ENCODE data around the gene PIK3R3.

Gene PIK3R3

DNA sequence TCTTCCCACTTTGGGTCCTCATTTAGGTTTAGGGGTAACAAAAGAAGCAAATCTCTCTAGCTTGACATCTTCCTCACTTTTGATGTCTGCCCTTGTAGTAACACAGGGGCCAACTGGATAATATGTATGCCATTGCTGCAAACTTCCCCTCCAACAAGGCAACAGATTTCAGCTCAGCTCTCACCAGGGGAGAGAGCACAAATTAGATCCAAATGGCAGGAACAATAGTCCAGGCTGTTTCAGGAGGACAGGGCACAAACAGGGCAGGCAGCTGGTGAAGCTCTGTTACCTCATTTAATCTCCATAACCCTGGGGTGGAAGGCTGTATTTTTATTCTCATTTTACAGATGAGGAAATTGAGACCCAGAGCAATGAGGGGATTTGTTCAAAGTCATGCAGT, 4.3 kb upstream of the PIK3R3 start:
- no peaks in the 10 kb centered on the region for H3K27me3 ChIP-seq (ENCODE audit: insufficient read depth, low read depth)
- no peak overlapping the region for H3K4me3 ChIP-seq (IDR thresholded peaks at IDR 0.05; ENCODE audit: insufficient read depth, low read depth, low read length)
- H4K20me1 ChIP-seq (ENCODE audit: insufficient read depth): no peaks in the 10 kb centered on the region
- peaks cover 36% of the 10 kb centered on the region for H3K4me1 ChIP-seq (ENCODE audit: low read depth, poor library complexity, severe bottlenecking)
- no peak overlapping the region for H3K27ac ChIP-seq
- TF ChIP-seq, protein P1, sequence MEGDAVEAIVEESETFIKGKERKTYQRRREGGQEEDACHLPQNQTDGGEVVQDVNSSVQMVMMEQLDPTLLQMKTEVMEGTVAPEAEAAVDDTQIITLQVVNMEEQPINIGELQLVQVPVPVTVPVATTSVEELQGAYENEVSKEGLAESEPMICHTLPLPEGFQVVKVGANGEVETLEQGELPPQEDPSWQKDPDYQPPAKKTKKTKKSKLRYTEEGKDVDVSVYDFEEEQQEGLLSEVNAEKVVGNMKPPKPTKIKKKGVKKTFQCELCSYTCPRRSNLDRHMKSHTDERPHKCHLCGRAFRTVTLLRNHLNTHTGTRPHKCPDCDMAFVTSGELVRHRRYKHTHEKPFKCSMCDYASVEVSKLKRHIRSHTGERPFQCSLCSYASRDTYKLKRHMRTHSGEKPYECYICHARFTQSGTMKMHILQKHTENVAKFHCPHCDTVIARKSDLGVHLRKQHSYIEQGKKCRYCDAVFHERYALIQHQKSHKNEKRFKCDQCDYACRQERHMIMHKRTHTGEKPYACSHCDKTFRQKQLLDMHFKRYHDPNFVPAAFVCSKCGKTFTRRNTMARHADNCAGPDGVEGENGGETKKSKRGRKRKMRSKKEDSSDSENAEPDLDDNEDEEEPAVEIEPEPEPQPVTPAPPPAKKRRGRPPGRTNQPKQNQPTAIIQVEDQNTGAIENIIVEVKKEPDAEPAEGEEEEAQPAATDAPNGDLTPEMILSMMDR (conservative IDR thresholded peaks at IDR 0.05; ENCODE audit: low read depth, low read length): no peak
- H3K79me2 ChIP-seq (ENCODE audit: insufficient read depth, low read depth): no peaks in the 10 kb centered on the region
- H3K9ac ChIP-seq: no peak overlapping the region
- H3K36me3 ChIP-seq (ENCODE audit: insufficient read depth): no peaks in the 10 kb centered on the region
- H2AFZ ChIP-seq (ENCODE audit: low read depth): no peak overlapping the region
- H3K4me2 ChIP-seq: no peak overlapping the region

DNA sequence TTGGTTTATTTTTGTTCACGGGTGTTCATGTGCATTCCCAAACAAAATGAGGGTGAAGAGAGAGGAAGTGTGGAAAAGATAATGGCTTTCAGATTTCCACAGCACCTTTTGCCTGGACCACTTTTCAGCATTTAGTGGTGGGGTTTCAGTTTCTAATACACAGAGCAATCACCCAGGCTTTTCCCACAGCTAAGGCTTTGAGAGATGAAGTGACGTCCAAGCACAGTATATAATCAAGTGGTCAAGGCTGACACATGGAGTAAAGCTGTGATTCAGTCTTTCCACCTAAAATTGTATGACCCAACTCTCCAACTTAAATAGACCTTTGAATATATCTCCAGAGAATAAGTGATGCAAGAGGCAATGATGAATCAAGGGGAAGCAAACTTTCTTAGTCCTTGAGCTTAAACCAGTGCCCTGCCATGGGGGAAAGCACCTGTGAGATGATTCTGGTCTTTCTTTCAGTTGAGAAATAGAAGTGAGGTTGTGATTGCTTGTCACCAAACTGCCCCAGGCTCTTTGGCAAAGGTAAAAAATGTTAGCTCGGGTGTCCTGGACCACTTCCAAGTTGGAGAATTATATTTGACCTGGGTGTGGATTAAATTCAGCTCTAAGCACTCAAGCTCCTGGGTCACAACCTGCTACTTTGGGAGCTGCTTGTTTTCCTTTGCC, 2.4 kb upstream of the PIK3R3 start:
- H3K4me3 ChIP-seq (IDR thresholded peaks at IDR 0.05; ENCODE audit: insufficient read depth, low read depth, low read length): no peak overlapping the region
- peak overlapping the region; percentile 67 for H3K4me2 ChIP-seq

DNA sequence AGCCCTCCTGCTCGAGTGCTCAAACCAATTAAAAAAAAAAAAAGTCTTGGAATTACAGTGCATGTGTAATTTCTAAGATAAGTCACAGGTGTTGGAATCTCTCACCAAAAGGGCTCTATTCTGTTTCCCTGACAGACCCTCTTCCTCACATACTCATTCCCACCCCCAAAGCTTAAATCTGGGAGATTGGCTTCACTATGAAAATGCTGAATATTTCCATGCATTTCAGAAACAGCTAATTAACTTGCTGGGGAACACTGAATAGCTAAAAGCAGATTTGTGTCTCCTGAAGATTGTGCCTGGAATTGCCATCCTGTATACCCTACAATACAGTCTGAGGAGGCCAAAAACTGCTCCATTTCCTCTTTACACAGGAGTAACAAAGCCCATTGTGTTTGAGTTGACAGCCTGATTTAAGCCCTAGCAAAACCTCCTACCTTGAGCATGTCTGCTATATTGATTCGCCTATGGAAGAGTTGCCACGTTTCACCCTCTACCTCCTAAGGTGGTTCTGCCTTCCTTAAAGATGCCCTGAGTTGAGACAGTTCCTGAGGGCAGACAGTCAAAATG, 1.4 kb upstream of the PIK3R3 start:
- 0 out of 2 replicates have a peak, but pooled peaks cover 3% of the 10 kb centered on the region for H3K27me3 ChIP-seq (ENCODE audit: insufficient read depth, low read depth)
- TF ChIP-seq, protein P1 (conservative IDR thresholded peaks at IDR 0.05; ENCODE audit: low read depth, low read length): no peak
- peak overlapping the region; percentile 70; the same call in 1 of the 2 replicates for H2AFZ ChIP-seq (ENCODE audit: low read depth)
- no peaks in the 10 kb centered on the region for H3K79me2 ChIP-seq (ENCODE audit: insufficient read depth, low read depth)
- H3K9ac ChIP-seq: peak overlapping the region; percentile 79; the same call in 1 of the 2 replicates
- H3K4me2 ChIP-seq: peak overlapping the region; percentile 67
- H4K20me1 ChIP-seq (ENCODE audit: insufficient read depth): no peaks in the 10 kb centered on the region
- H3K27ac ChIP-seq: no peak overlapping the region
- H3K4me3 ChIP-seq (IDR thresholded peaks at IDR 0.05; ENCODE audit: insufficient read depth, low read depth, low read length): no peak overlapping the region
- peaks cover 50% of the 10 kb centered on the region for H3K4me1 ChIP-seq (ENCODE audit: low read depth, poor library complexity, severe bottlenecking)
- H3K36me3 ChIP-seq (ENCODE audit: insufficient read depth): no peaks in the 10 kb centered on the region

More for the DNA sequence above, 2.4 kb upstream of the PIK3R3 start:
- H3K27me3 ChIP-seq (ENCODE audit: insufficient read depth, low read depth): 0 out of 2 replicates have a peak, but pooled peaks cover 3% of the 10 kb centered on the region
- no peak overlapping the region; the same call in 1 of the 2 replicates for H2AFZ ChIP-seq (ENCODE audit: low read depth)
- H3K27ac ChIP-seq: peak overlapping the region; percentile 36; the same call in 1 of the 2 replicates
- H3K9ac ChIP-seq: no peak overlapping the region
- H3K36me3 ChIP-seq (ENCODE audit: insufficient read depth): no peaks in the 10 kb centered on the region
- peaks cover 50% of the 10 kb centered on the region for H3K4me1 ChIP-seq (ENCODE audit: low read depth, poor library complexity, severe bottlenecking)
- TF ChIP-seq, protein P1 (conservative IDR thresholded peaks at IDR 0.05; ENCODE audit: low read depth, low read length): no peak
- no peaks in the 10 kb centered on the region for H3K79me2 ChIP-seq (ENCODE audit: insufficient read depth, low read depth)
- H4K20me1 ChIP-seq (ENCODE audit: insufficient read depth): no peaks in the 10 kb centered on the region

DNA sequence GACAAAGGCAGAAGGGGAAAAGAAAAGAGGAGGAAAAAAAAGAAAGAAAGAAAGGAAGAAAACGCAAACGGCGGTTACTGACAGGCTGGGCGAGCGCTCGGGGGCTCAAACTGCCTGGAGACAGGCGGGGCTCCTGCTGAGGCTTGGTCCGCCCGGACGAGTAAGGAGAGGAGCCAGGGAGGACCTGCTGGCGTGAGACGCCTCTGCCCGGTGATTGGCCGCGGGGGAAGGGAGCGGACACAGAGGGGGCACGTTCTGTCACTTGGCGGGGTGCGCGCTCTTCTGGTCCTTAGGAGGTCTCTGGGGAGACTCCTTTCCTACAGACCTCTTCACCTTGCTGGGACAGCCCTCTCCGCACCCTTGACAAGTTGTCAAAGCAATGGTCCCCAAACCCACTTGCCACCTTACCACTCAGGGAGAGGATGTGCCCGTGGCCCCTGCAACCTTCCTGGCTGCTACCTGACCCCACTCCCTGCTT, 791 bp upstream of the PIK3R3 start:
- Histone ChIP-seq H3K27ac (peak overlapping the region; percentile 83; the same call in 1 of the 2 replicates), H3K36me3 (ENCODE audit: insufficient read depth) (no peaks in the 10 kb centered on the region), H3K4me2 (peak overlapping the region; percentile 67), H3K4me1 (ENCODE audit: low read depth, poor library complexity, severe bottlenecking) (peaks cover 48% of the 10 kb centered on the region), H3K27me3 (ENCODE audit: insufficient read depth, low read depth) (0 out of 2 replicates have a peak, but pooled peaks cover 3% of the 10 kb centered on the region), H2AFZ (ENCODE audit: low read depth) (peak overlapping the region; percentile 70), H3K4me3 (IDR thresholded peaks at IDR 0.05; ENCODE audit: insufficient read depth, low read depth, low read length) (no peak overlapping the region), H4K20me1 (ENCODE audit: insufficient read depth) (no peaks in the 10 kb centered on the region), H3K79me2 (ENCODE audit: insufficient read depth, low read depth) (no peaks in the 10 kb centered on the region), H3K9ac (peak overlapping the region; percentile 79; the same call in 1 of the 2 replicates)
- TF ChIP-seq, protein P1 (conservative IDR thresholded peaks at IDR 0.05; ENCODE audit: low read depth, low read length): peak; percentile 27; the same call in 1 of the 2 replicates

All from KMS-11 (cell line).